Measurements from ENCODE around the gene SMOC2. TPM values are rescaled to one million over a fixed set of nuclear protein-coding genes. Genes with fewer than 3 reads are reported as not detected.

SMOC2 gene
- total RNA-seq, 1 experiment from 2014 or later, result 2.1 TPM

DNA sequence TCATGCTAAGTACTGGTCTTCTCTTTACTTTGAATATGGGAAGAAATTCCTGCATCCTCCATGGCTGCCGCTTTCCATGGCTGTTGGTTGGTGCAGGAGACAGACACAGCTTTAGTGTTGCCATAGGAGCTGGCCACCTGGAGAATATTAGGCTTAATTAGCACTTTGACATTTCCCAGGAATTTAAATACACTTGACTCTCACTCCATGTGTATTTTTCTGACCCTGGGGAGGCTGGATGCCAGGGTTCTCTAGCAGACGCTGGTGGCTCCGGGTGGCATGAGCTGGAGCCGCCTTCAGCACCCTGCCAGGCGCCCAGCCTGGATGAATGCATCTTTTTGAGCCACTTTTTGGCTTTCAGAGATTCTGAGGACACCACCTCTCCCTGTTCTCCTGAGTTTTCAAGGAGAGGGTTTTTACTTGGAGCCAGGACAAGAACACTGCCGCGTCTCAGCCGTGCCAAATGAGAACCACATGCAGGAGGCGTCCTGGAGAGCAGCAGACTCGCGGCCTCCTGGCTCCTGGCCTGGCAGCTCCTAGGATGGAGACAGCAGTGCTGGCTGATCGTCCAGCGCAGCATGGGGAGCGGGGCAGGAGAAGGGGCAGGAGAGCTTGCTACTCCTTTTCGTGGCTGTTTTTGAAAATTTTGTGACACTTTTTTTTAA lies 258.8 kb downstream of the SMOC2 start:
- Histone ChIP-seq H3K27ac (ENCODE audit: insufficient read length, low read depth, low read length) (no peak overlapping the region), H3K27me3 (ENCODE audit: insufficient read depth, low read length) (no peaks in the 10 kb centered on the region), H3K79me1 (ENCODE audit: insufficient read depth, low read depth, low read length, poor library complexity, severe bottlenecking) (no peaks in the 10 kb centered on the region), H2BK5ac (ENCODE audit: insufficient read length, low read length) (no peak overlapping the region), H3T11ph (ENCODE audit: low read length) (no peak overlapping the region), H3K9ac (ENCODE audit: extremely low read depth, insufficient read length, low read length) (no peak overlapping the region), H3K9me3 (ENCODE audit: control insufficient read depth, low read depth, low read length) (no peaks in the 10 kb centered on the region), H4K8ac (replicated peaks; ENCODE audit: insufficient read length, low read depth, low read length) (no peak overlapping the region), H3K4me1 (ENCODE audit: insufficient read depth, low read length) (peaks cover 2% of the 10 kb centered on the region; the same call in 1 of the 2 replicates), H4K20me1 (ENCODE audit: control insufficient read depth, insufficient read depth, insufficient read length) (no peaks in the 10 kb centered on the region), H3K23me2 (ENCODE audit: insufficient read length, low read depth, low read length, poor library complexity, severe bottlenecking) (no peaks in the 10 kb centered on the region), H3K14ac (ENCODE audit: insufficient read depth, low read length) (no peak overlapping the region), H4K91ac (ENCODE audit: insufficient read length, low read depth, low read length) (no peak overlapping the region), H4K5ac (ENCODE audit: insufficient read length, low read depth, low read length) (no peak overlapping the region), H2BK120ac (ENCODE audit: low read depth, low read length, poor library complexity, severe bottlenecking) (no peak overlapping the region), H3K4me2 (ENCODE audit: insufficient read depth, insufficient read length, low read length) (no peak overlapping the region), H2BK15ac (ENCODE audit: low read depth, low read length) (no peak overlapping the region), H2BK20ac (ENCODE audit: low read depth, low read length, poor library complexity, severe bottlenecking) (no peak overlapping the region), H2AFZ (ENCODE audit: low read length) (no peak overlapping the region), H3K4ac (ENCODE audit: low read depth, low read length) (no peak overlapping the region), H2AK5ac (ENCODE audit: insufficient read length, low read length) (no peak overlapping the region), H2BK12ac (ENCODE audit: insufficient read length, low read depth, low read length) (no peak overlapping the region), H3K18ac (ENCODE audit: insufficient read length, low read depth, low read length) (no peak overlapping the region), H3K79me2 (ENCODE audit: insufficient read depth, low read length) (no peaks in the 10 kb centered on the region), H3K56ac (ENCODE audit: insufficient read length, low read depth, low read length) (no peak overlapping the region), H3K23ac (ENCODE audit: insufficient read length, low read depth, low read length) (no peak overlapping the region)
- Mint-ChIP-seq H3K36me3 (ENCODE audit: insufficient read depth in 1 of 3, low read depth in 3 of 3) (peaks cover 0 to 7% (median 0%) of the 10 kb centered on the region in 3 experiments; a peak in 2 of 7 replicates), H3K4me1 (peaks cover 21% of the 10 kb centered on the region in 2 experiments), H3K9me3 (peaks cover 0 to 2% of the 10 kb centered on the region in 2 experiments; a peak in 1 of 5 replicates), H3K4me3 (no peak overlapping the region), H3K27ac (no peak overlapping the region; a peak in 1 of 7 replicates), H3K27me3 (ENCODE audit: low read depth) (no peaks in the 10 kb centered on the region; the same call in none of the 2 replicates)
- TF ChIP-seq, protein P1, sequence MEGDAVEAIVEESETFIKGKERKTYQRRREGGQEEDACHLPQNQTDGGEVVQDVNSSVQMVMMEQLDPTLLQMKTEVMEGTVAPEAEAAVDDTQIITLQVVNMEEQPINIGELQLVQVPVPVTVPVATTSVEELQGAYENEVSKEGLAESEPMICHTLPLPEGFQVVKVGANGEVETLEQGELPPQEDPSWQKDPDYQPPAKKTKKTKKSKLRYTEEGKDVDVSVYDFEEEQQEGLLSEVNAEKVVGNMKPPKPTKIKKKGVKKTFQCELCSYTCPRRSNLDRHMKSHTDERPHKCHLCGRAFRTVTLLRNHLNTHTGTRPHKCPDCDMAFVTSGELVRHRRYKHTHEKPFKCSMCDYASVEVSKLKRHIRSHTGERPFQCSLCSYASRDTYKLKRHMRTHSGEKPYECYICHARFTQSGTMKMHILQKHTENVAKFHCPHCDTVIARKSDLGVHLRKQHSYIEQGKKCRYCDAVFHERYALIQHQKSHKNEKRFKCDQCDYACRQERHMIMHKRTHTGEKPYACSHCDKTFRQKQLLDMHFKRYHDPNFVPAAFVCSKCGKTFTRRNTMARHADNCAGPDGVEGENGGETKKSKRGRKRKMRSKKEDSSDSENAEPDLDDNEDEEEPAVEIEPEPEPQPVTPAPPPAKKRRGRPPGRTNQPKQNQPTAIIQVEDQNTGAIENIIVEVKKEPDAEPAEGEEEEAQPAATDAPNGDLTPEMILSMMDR (conservative IDR thresholded peaks at IDR 0.05), result no peak
- DNase-seq, result no peak
- WGBS (ENCODE audit: extremely low coverage, insufficient read length, low lambda C conversion rate), result no CpG with 5 or more reads among the region's 15 CpGs
